ENCODE results near the gene MBD1. TPM values are rescaled to one million over a fixed set of nuclear protein-coding genes. Genes with fewer than 3 reads are reported as not detected.

The MBD1 gene
- total RNA-seq, 1 experiment from 2014 or later, result 58.1 TPM

- no peak overlapping the region for H2BK15ac ChIP-seq (ENCODE audit: low read depth, low read length)
- H3K79me1 ChIP-seq (ENCODE audit: insufficient read depth, low read depth, low read length, poor library complexity, severe bottlenecking), result no peaks in the 10 kb centered on the region
- H2BK5ac ChIP-seq (ENCODE audit: insufficient read length, low read length), result no peak overlapping the region
- H2AFZ ChIP-seq (ENCODE audit: low read length), result no peak overlapping the region
- H3T11ph ChIP-seq (ENCODE audit: low read length), result no peak overlapping the region
- no peak overlapping the region for H3K27ac ChIP-seq (ENCODE audit: insufficient read length, low read depth, low read length)
- no peak overlapping the region for H3K4me3 Mint-ChIP-seq
- no peaks in the 10 kb centered on the region for H4K20me1 ChIP-seq (ENCODE audit: control insufficient read depth, insufficient read depth, insufficient read length)
- no peak overlapping the region for H4K91ac ChIP-seq (ENCODE audit: insufficient read length, low read depth, low read length)
- no peaks in the 10 kb centered on the region for H3K4me1 ChIP-seq (ENCODE audit: insufficient read depth, low read length)
- no peak overlapping the region for H3K56ac ChIP-seq (ENCODE audit: insufficient read length, low read depth, low read length)
- H3K23ac ChIP-seq (ENCODE audit: insufficient read length, low read depth, low read length), result no peak overlapping the region
- H4K8ac ChIP-seq (replicated peaks; ENCODE audit: insufficient read length, low read depth, low read length), result no peak overlapping the region
- no peaks in the 10 kb centered on the region for H3K79me2 ChIP-seq (ENCODE audit: insufficient read depth, low read length)
- no peak overlapping the region for H3K4ac ChIP-seq (ENCODE audit: low read depth, low read length)
- no peak overlapping the region for H3K18ac ChIP-seq (ENCODE audit: insufficient read length, low read depth, low read length)
- H4K5ac ChIP-seq (ENCODE audit: insufficient read length, low read depth, low read length), result no peak overlapping the region
- no peaks in the 10 kb centered on the region for H3K9me3 ChIP-seq (ENCODE audit: control insufficient read depth, low read depth, low read length)
- H3K27me3 ChIP-seq (ENCODE audit: insufficient read depth, low read length), result no peaks in the 10 kb centered on the region
- no CpG with 5 or more reads among the region's 5 CpGs for WGBS (ENCODE audit: extremely low coverage, insufficient read length, low lambda C conversion rate)
- peak overlapping the region in 1 of 3 experiments; percentile 25; a peak in 1 of 7 replicates for H3K27ac Mint-ChIP-seq
- H3K27me3 Mint-ChIP-seq (ENCODE audit: low read depth), result peaks cover 9% of the 10 kb centered on the region
- H3K9ac ChIP-seq (ENCODE audit: extremely low read depth, insufficient read length, low read length), result no peak overlapping the region
- no peak overlapping the region for H2AK5ac ChIP-seq (ENCODE audit: insufficient read length, low read length)
- no peak overlapping the region for H3K4me2 ChIP-seq (ENCODE audit: insufficient read depth, insufficient read length, low read length)
- no peak overlapping the region for H2BK12ac ChIP-seq (ENCODE audit: insufficient read length, low read depth, low read length)
- DNase-seq, result no peak
- H2BK120ac ChIP-seq (ENCODE audit: low read depth, low read length, poor library complexity, severe bottlenecking), result no peak overlapping the region
- H3K23me2 ChIP-seq (ENCODE audit: insufficient read length, low read depth, low read length, poor library complexity, severe bottlenecking), result no peaks in the 10 kb centered on the region
- peaks cover 7 to 14% of the 10 kb centered on the region in 2 experiments for H3K4me1 Mint-ChIP-seq
- H3K9me3 Mint-ChIP-seq, result no peaks in the 10 kb centered on the region
- H3K14ac ChIP-seq (ENCODE audit: insufficient read depth, low read length), result no peak overlapping the region
- no peaks in the 10 kb centered on the region for H3K36me3 Mint-ChIP-seq (ENCODE audit: insufficient read depth in 1 of 3, low read depth in 3 of 3)
- no peak overlapping the region for H2BK20ac ChIP-seq (ENCODE audit: low read depth, low read length, poor library complexity, severe bottlenecking)
- TF ChIP-seq, protein P1, sequence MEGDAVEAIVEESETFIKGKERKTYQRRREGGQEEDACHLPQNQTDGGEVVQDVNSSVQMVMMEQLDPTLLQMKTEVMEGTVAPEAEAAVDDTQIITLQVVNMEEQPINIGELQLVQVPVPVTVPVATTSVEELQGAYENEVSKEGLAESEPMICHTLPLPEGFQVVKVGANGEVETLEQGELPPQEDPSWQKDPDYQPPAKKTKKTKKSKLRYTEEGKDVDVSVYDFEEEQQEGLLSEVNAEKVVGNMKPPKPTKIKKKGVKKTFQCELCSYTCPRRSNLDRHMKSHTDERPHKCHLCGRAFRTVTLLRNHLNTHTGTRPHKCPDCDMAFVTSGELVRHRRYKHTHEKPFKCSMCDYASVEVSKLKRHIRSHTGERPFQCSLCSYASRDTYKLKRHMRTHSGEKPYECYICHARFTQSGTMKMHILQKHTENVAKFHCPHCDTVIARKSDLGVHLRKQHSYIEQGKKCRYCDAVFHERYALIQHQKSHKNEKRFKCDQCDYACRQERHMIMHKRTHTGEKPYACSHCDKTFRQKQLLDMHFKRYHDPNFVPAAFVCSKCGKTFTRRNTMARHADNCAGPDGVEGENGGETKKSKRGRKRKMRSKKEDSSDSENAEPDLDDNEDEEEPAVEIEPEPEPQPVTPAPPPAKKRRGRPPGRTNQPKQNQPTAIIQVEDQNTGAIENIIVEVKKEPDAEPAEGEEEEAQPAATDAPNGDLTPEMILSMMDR (conservative IDR thresholded peaks at IDR 0.05), result no peak
These were observed 39.4 kb upstream of the MBD1 start for GRCh38 chr18:50320719-50321118.
